Amniotic stem cell (primary cell): ENCODE results near the gene AGTRAP.

ENCODE experiments used
- DNase-seq: peaks from one replicate; lab custom pipeline; 2025; lab: John Stamatoyannopoulos, UW

The AGTRAP gene

GRCh38 chr1:11735854-11736745 lies at the start of gene AGTRAP:
AGTRAP (plus strand) TSS chr1:11736136; CDS start chr1:11736209, 73 bp downstream.
- peak; percentile 82 for DNase-seq

- DNase-seq = no peak
Measured at GRCh38 chr1:11688506-11688905, 47.4 kb upstream of the AGTRAP start.

- DNase-seq = no peak
Measured at GRCh38 chr1:11690397-11691301, 45.3 kb upstream of the AGTRAP start.

GRCh38 chr1:11691302-11691914 lies 44.5 kb upstream of the AGTRAP start, which contains the start of gene DRAXIN:
DRAXIN (plus strand) TSS chr1:11691710; CDS start chr1:11706259, 14,549 bp downstream.
- DNase-seq = no peak

- DNase-seq = no peak
Measured at GRCh38 chr1:11691928-11692711, 43.8 kb upstream of the AGTRAP start.

GRCh38 chr1:11693024-11693590 lies 42.8 kb upstream of the AGTRAP start:
- DNase-seq = no peak

- DNase-seq = no peak
Measured at GRCh38 chr1:11693917-11694316, 42.0 kb upstream of the AGTRAP start.

GRCh38 chr1:11695861-11696260 lies 40.1 kb upstream of the AGTRAP start:
- no peak for DNase-seq

- no peak for DNase-seq
Measured at GRCh38 chr1:11697188-11697892, 38.6 kb upstream of the AGTRAP start.

- no peak for DNase-seq
Measured at GRCh38 chr1:11697893-11698210, 38.1 kb upstream of the AGTRAP start.

GRCh38 chr1:11700601-11701467 lies 35.1 kb upstream of the AGTRAP start:
- no peak for DNase-seq

GRCh38 chr1:11701551-11701961 lies 34.4 kb upstream of the AGTRAP start:
- no peak for DNase-seq

GRCh38 chr1:11701981-11702803 lies 33.7 kb upstream of the AGTRAP start:
- no peak for DNase-seq

GRCh38 chr1:11703357-11704193 lies 32.4 kb upstream of the AGTRAP start:
- no peak for DNase-seq

GRCh38 chr1:11704194-11704529 lies 31.8 kb upstream of the AGTRAP start:
- DNase-seq = no peak

GRCh38 chr1:11704691-11705475 lies 31.1 kb upstream of the AGTRAP start:
- DNase-seq = no peak

- DNase-seq = no peak
Measured at GRCh38 chr1:11705596-11705995, 30.3 kb upstream of the AGTRAP start.
